Cortex of kidney (tissue), 1 donor: ENCODE measurements around the gene PHRF1.

ENCODE experiments used
- DNase-seq: peaks from one replicate; lab custom pipeline; 2025; lab: John Stamatoyannopoulos, UW

Gene PHRF1

GRCh38 chr11:539971-540481, 36.2 kb upstream of the PHRF1 start:
- no peak for DNase-seq

GRCh38 chr11:540583-541432, 35.5 kb upstream of the PHRF1 start:
- no peak for DNase-seq

- no peak for DNase-seq
Measured at GRCh38 chr11:541433-541885, 34.8 kb upstream of the PHRF1 start.

DNA sequence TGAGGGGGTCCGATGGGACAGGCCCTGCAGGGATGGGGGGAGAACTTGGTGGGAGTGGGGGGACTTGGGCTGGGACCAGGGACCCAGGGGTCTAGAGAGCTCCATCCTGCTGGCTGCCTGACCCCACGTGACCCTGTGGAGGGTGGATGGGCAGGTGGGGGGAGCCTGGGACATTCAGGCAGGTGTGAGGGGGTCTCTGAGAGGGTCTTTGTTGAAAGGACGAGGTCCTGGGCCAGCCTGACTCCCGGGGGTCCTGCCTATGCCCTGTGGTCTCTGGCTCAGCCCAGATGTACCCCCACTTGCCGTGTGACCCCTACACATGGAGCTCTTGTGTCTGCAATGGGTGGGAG, 31.5 kb upstream of the PHRF1 start:
- DNase-seq, result no peak

GRCh38 chr11:545171-545570, 31.1 kb upstream of the PHRF1 start:
- no peak for DNase-seq

GRCh38 chr11:548700-549603, 27.3 kb upstream of the PHRF1 start:
- no peak for DNase-seq

DNA sequence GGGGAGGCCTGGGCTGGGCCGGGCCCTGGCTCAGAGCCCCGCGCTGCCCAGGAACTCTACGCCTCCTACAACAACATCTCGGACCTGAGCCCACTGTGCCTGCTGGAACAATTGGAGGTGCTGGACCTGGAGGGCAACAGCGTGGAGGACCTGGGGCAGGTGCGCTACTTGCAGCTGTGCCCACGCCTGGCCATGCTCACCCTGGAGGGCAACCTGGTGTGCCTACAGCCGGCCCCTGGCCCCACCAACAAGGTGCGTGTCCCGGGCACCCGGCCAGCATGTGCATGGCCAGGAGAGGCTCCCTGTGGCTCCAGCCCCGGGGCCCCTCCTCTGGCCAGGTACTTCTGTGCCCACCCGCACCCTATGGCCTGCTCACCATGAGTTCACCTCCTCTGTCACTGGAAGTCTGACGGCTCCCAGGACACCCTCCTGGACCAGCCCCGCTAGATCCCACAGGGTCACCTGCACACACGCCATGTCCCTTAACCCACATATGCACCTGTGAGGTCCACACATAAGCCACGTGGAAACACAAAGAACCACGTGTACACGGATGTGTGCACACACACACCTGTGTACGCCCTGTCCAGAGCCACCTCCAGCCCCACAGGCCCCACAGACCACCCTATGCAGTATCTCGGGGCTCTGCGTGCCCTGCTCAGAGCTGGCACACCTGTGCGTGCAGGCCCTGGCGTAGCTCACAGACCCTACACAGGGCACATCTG, 26.1 kb upstream of the PHRF1 start:
- no peak for DNase-seq

- DNase-seq, result no peak
Measured at GRCh38 chr11:550746-551085, 25.6 kb upstream of the PHRF1 start.

GRCh38 chr11:551131-551530, 25.1 kb upstream of the PHRF1 start:
- no peak for DNase-seq

DNA sequence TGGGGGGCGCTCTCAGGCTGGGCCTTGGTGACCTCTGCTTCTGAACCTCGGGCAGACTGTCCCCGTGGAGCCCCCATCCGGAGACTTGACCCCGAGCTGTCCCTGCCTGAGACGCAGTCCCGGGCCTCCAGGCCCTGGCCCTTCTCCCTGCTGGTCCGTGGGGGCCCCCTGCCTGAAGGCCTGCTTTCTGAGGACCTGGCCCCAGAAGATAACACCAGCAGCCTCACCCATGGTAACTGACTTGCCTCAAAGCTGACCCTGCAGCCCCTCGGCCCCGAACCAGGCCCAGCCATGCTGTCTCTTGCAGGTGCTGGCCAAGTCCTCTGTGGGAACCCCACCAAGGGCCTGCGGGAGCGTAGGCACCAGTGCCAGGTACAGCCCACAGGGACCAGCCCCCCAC, 24.7 kb upstream of the PHRF1 start:
- no peak for DNase-seq

DNA sequence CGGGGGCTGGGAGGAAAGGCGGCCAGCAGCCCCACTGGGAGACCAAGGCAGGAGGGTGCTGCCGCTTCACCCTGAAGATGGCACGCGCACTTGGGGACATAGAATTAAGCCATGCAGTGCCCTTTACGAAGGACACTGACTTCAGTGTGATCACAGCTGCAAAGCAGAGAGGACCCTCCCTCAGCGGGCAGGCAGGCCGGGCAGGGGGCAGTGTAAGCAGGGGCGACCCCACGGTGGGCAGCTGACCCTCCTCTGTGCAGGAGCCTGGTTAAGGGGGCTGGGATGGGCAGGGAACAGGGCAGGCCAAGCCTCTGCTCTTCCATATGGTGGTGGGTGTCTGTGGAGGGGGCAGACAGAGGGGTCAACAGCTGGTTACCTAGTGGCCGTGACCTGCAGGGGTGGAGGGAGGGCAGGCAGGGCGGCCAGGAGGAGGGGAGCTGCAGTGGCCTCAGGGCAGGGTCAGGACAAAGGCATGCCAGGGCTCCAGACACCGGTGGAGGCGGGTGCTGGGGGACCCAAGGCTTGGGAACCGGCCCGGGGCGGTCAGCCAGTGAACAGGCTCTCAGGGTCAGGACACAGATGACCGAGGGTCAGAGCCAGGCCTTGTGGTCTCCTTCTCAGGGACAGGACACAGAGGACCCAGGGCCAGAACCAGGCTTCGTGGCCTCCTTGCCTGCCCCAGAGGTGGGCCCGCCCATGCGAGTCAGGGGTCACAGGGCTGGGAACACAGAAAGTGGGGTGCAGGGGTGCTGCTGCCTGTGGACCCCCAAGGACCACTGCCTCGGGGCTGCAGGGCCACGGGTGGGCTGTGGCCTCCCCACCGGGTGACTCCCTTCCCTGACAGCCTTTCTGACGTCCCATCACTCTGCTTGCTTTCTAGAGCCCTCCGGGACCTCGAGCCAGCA, 22.9 kb upstream of the PHRF1 start:
- DNase-seq, result no peak

- DNase-seq, result no peak
Measured at GRCh38 chr11:553988-554340, 22.3 kb upstream of the PHRF1 start.

- DNase-seq, result no peak
Measured at GRCh38 chr11:554428-555226, 21.6 kb upstream of the PHRF1 start.

GRCh38 chr11:555227-555779, 21.0 kb upstream of the PHRF1 start:
- no peak for DNase-seq

GRCh38 chr11:555780-556661, 20.2 kb upstream of the PHRF1 start:
- no peak for DNase-seq

DNA sequence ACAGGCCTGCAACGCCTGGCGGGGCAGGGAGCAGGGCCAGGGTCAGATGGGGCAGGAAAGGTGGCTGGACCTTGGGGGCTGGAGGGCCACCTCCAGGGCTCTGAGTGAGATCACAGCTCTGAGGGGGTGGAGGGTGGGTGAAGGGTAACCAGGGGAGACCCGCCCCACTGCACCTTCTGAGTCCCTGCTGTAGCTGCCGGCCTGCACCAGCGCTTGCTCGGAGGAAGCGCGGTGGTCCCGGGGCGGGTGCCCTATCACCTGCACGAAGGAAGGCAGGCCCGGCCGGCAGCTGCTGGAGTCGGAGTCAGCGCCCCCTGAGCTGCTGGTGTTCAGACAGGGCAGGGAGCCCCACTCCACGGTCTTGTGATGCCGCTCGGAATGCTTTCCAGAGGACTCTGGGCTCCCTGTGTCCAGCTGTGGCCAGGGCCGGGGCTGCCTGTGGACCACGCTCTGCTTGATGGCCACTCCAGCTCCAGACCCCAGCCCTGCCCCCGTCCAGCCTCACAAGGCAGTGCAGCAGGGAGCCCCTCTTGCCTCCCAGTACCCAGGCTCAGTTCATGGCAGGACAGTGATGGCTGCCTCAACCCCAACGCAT, 19.5 kb upstream of the PHRF1 start:
- no peak for DNase-seq

GRCh38 chr11:557328-558132, 18.7 kb upstream of the PHRF1 start:
- DNase-seq, result no peak

DNA sequence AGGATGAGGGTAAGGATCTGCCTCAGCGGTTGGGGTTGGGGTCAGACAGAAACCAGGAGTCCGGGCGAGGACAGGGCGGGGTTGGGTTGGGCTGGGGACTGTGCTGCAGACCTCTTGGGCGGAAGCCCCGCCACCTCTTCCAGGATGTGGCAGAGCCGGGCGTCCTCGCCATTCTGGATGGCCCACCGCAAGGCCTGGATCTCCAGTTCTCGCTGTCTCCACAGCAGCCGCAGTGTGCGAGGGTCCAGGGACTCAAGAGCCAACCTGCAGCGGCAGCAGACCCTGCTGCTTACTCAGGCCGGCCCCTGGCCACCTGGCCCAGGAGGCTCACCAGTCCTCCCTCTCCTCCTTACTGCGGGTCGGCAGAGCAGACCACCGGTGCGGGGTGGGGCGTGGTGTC, 17.8 kb upstream of the PHRF1 start:
- DNase-seq, result no peak
